PC-3 (cell line): Measurements from ENCODE around the gene TIMP2. TPM values are rescaled to one million over a fixed set of nuclear protein-coding genes. Genes with fewer than 3 reads are reported as not detected.

Experiments
- ATAC-seq: fragments of 200-7000 bp; cut with Tn5 transposase; 2 replicates; pipeline ENCODE4 v1.9.1; 2020; ENCODE audit warnings: mild to moderate bottlenecking, moderate library complexity
- BruUV-seq: library from RNA; stranded (reverse); fragments of 400-500 nt; replicated peaks from 2 replicates; lab custom pipeline; 2021; lab: Mats Ljungman, UMichigan
- CTCF ChIA-PET: fragments of 300-600 bp; sonication (Branson Sonifier 250); formaldehyde crosslinking; loops from one replicate; lab custom pipeline; 2022; ENCODE audit warnings: antibody characterized with exemption; lab: Charles Lee
- POLR2A ChIA-PET: fragments of 300-600 bp; sonication (Branson Sonifier 250); formaldehyde crosslinking; loops from one replicate; lab custom pipeline; 2022; ENCODE audit warnings: antibody characterized with exemption; ENCODE audit not compliant: unreplicated experiment; lab: Charles Lee
- DNase-seq: peaks from one replicate; pipeline ENCODE4 v3.0.0-alpha.2; 2015
- H2AFZ ChIP-seq: fragments of 300-600 bp; sonication (generic); 2 replicates; pipeline ENCODE4 v1.6.0; 2016; ENCODE audit warnings: antibody characterized with exemption, low read length
- H3F3A ChIP-seq: fragments of 300-600 bp; sonication (generic); one replicate; pipeline ENCODE4 v1.6.0; 2017; ENCODE audit warnings: antibody characterized with exemption, low read length, control low read depth, mild to moderate bottlenecking; ENCODE audit not compliant: unreplicated experiment
- H3K27ac ChIP-seq: fragments of 300-600 bp; sonication (generic); 2 replicates; pipeline ENCODE4 v1.5.1; 2016; ENCODE audit warnings: mild to moderate bottlenecking, low read length
- H3K27me3 ChIP-seq: fragments of 300-600 bp; sonication (generic); 2 replicates; pipeline ENCODE4 v1.6.1; 2016; ENCODE audit warnings: low read length, mixed read lengths
- H3K36me3 ChIP-seq: fragments of 300-600 bp; sonication (generic); 2 replicates; pipeline ENCODE4 v1.6.1; 2016; ENCODE audit warnings: low read depth, mixed run types, low read length, mixed read lengths
- H3K4me1 ChIP-seq: fragments of 300-600 bp; sonication (generic); 2 replicates; pipeline ENCODE4 v1.5.1; 2016; ENCODE audit warnings: low read length; ENCODE audit not compliant: insufficient read depth
- H3K4me2 ChIP-seq: fragments of 300-600 bp; sonication (generic); 2 replicates; pipeline ENCODE4 v1.6.0; 2016; ENCODE audit warnings: low read length
- H3K4me3 ChIP-seq: fragments of 300-600 bp; sonication (generic); 2 replicates; pipeline ENCODE4 v1.5.1; 2016; ENCODE audit warnings: mild to moderate bottlenecking, low read length, mixed read lengths
- H3K79me2 ChIP-seq: fragments of 300-600 bp; sonication (generic); 2 replicates; pipeline ENCODE4 v1.6.1; 2017; ENCODE audit warnings: low read length, mixed read lengths
- H3K9ac ChIP-seq: fragments of 300-600 bp; sonication (generic); 2 replicates; pipeline ENCODE4 v1.6.0; 2016; ENCODE audit warnings: mild to moderate bottlenecking, low read length
- H3K9me2 ChIP-seq: fragments of 300-600 bp; sonication (generic); replicated peaks from 2 replicates; pipeline ENCODE4 v1.6.1; 2016; ENCODE audit warnings: mixed run types, low read length, mixed read lengths
- H3K9me3 ChIP-seq: fragments of 300-600 bp; sonication (generic); 2 replicates; pipeline ENCODE4 v1.6.1; 2016; ENCODE audit warnings: low read length, mixed read lengths
- H4K20me1 ChIP-seq: fragments of 300-600 bp; sonication (generic); 2 replicates; pipeline ENCODE4 v1.6.1; 2016; ENCODE audit warnings: low read length, mixed read lengths
- EZH2 ChIP-seq: fragments of 300-600 bp; sonication (generic); IDR thresholded peaks from one replicate; pipeline ENCODE4 v1.6.1; 2017; ENCODE audit warnings: antibody characterized with exemption, mild to moderate bottlenecking, low read length; ENCODE audit not compliant: unreplicated experiment
- EZH2phosphoT487 ChIP-seq: fragments of 300-600 bp; sonication (generic); IDR thresholded peaks from 2 replicates; pipeline ENCODE4 v1.6.1; 2018; ENCODE audit warnings: mild to moderate bottlenecking, antibody characterized with exemption, low read length, borderline replicate concordance
- intact Hi-C: fragments of 100-400 bp; cut with micrococcal nuclease; formaldehyde crosslinking; loops from 2 replicates; pipeline ENCODE4 v1.9.0; 2023
- total RNA-seq: library from RNA; depleted of rRNA; stranded (reverse); fragments of >200 nt; gene quantifications from 2 replicates; pipeline ENCODE4 v1.2.3, GENCODE V29; 2014
- TF ChIP-seq, protein P1 (sequence below): fragments of 300-600 bp; sonication (generic); conservative IDR thresholded peaks from 2 replicates; pipeline ENCODE4 v1.5.1; 2017; ENCODE audit warnings: antibody characterized with exemption, low read depth, mild to moderate bottlenecking, low read length

TIMP2 gene
- total RNA-seq, 1 experiment from 2014 or later = 60.1 TPM

DNA sequence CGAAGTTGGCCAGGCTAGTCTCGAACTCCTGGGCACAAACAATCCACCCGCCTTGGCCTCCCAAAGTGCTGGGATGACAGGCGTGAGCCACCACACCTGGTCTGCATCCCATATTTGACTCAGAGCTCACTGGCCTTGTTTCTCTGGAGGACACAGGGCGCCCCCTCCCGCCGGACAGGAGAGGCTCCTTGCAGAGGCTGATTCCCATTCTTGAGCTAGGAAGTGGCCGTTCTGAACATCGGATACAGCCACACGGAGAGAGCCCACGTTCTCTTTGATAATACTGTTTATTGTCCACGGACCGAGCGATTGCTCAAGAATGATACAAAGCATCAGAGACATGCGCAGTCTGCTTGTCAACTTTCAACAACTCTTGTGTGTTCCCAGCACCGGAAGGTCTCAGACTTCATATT, 72.5 kb downstream of the TIMP2 start:
- H3K79me2 ChIP-seq = no peaks in the 10 kb centered on the region
- H3K9me2 ChIP-seq = no peaks in the 10 kb centered on the region
- intact Hi-C loops = no loop called here
- TF ChIP-seq EZH2phosphoT487 = no peak
- TF ChIP-seq, protein P1, sequence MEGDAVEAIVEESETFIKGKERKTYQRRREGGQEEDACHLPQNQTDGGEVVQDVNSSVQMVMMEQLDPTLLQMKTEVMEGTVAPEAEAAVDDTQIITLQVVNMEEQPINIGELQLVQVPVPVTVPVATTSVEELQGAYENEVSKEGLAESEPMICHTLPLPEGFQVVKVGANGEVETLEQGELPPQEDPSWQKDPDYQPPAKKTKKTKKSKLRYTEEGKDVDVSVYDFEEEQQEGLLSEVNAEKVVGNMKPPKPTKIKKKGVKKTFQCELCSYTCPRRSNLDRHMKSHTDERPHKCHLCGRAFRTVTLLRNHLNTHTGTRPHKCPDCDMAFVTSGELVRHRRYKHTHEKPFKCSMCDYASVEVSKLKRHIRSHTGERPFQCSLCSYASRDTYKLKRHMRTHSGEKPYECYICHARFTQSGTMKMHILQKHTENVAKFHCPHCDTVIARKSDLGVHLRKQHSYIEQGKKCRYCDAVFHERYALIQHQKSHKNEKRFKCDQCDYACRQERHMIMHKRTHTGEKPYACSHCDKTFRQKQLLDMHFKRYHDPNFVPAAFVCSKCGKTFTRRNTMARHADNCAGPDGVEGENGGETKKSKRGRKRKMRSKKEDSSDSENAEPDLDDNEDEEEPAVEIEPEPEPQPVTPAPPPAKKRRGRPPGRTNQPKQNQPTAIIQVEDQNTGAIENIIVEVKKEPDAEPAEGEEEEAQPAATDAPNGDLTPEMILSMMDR = peak; percentile 69
- no peak overlapping the region for H3K9ac ChIP-seq
- no peak overlapping the region for H3K4me3 ChIP-seq
- no peaks in the 10 kb centered on the region for H3K4me1 ChIP-seq
- H3K27me3 ChIP-seq = no peaks in the 10 kb centered on the region
- H2AFZ ChIP-seq = no peak overlapping the region
- H3F3A ChIP-seq = no peaks in the 10 kb centered on the region
- no peaks in the 10 kb centered on the region for H3K9me3 ChIP-seq
- no peak overlapping the region for H3K27ac ChIP-seq
- H3K36me3 ChIP-seq = peaks cover 3% of the 10 kb centered on the region; the same call in 1 of the 2 replicates
- ATAC-seq = peak; percentile 70
- ChIA-PET POLR2A (interaction anchor here (0.5 kb wide), 1 partner anchor 48 kb away, joined by 19 read pairs; no protein-coding TSS in a partner anchor), CTCF (interaction anchor here (0.6 to 1.0 kb wide), 5 partner anchors 8 to 118 kb away, joined by 3 to 6 read pairs (median 4); no protein-coding TSS in a partner anchor)
- no TSS peak for BruUV-seq
- H4K20me1 ChIP-seq = no peaks in the 10 kb centered on the region
- no peak overlapping the region for H3K4me2 ChIP-seq
- DNase-seq = peak; percentile 29

DNA sequence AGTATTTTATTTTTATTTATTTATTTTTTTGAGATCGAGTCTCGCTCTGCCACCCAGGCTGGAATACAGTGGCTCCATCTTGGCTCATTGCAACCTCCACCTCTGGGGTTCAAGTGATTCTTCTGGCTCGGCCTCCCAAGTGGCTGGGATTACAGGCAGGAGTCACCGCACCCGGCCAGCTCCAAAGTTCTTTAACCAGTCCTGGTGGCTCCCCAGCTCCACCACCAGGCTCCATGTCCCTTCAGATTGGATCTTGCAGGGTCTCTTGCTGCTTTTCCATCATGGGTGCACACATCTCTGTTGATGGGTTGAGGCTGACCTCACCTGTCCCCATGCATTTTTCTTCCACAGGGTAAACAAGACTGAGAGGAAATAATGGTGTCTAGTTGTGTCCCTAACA, 76.2 kb downstream of the TIMP2 start:
- Histone ChIP-seq H3K4me1 (peaks cover 9% of the 10 kb centered on the region), H3K27me3 (no peaks in the 10 kb centered on the region), H3K79me2 (no peaks in the 10 kb centered on the region), H3K27ac (no peak overlapping the region), H2AFZ (no peak overlapping the region), H3F3A (no peaks in the 10 kb centered on the region), H3K36me3 (no peaks in the 10 kb centered on the region), H3K9me3 (no peaks in the 10 kb centered on the region), H3K4me2 (no peak overlapping the region), H3K9ac (no peak overlapping the region), H4K20me1 (no peaks in the 10 kb centered on the region), H3K9me2 (no peaks in the 10 kb centered on the region), H3K4me3 (no peak overlapping the region)
- TF ChIP-seq, protein P1 = no peak
- TF ChIP-seq EZH2 (no peak), EZH2phosphoT487 (no peak)
- ChIA-PET CTCF (no interaction called here), POLR2A (interaction anchor here (0.7 kb wide), 1 partner anchor 78 kb away, joined by 3 read pairs; no protein-coding TSS in a partner anchor)
- no peak for DNase-seq
- no peak for ATAC-seq
- BruUV-seq = no TSS peak
- intact Hi-C loops = no loop called here

DNA sequence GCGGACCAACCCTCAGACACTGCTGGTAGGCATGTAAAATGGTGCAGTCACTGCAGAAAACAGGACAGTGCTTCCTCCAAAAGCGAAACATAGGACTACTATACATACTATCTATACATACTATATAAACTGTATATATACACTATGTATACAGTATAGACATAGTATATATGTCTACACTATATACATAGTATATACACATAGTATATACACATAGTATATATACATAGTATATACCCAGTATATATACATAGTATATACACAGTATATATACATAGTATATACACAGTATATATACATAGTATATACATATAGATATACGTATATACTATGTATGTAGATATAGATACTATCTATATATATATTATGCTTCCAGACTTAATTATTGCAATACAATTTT, 78.1 kb downstream of the TIMP2 start:
- ChIA-PET CTCF (no interaction called here), POLR2A (no interaction called here)
- BruUV-seq = no TSS peak
- no peaks in the 10 kb centered on the region for H3K27me3 ChIP-seq
- TF ChIP-seq EZH2phosphoT487 (no peak), EZH2 (no peak)
- TF ChIP-seq, protein P1 = no peak
- H3K9me3 ChIP-seq = no peaks in the 10 kb centered on the region
- DNase-seq (no peak), ATAC-seq (no peak)
- no peak overlapping the region for H3K9ac ChIP-seq
- H3F3A ChIP-seq = no peaks in the 10 kb centered on the region
- H3K36me3 ChIP-seq = no peaks in the 10 kb centered on the region
- no peak overlapping the region for H2AFZ ChIP-seq
- no peak overlapping the region for H3K4me3 ChIP-seq
- no peaks in the 10 kb centered on the region for H3K9me2 ChIP-seq
- H3K4me1 ChIP-seq = peaks cover 10% of the 10 kb centered on the region
- intact Hi-C loops = no loop called here
- no peak overlapping the region for H3K27ac ChIP-seq
- H3K79me2 ChIP-seq = no peaks in the 10 kb centered on the region
- H4K20me1 ChIP-seq = no peaks in the 10 kb centered on the region
- no peak overlapping the region for H3K4me2 ChIP-seq
